ENCODE results near the gene GPR65. TPM values are rescaled to one million over a fixed set of nuclear protein-coding genes. Genes with fewer than 3 reads are reported as not detected.

Gene GPR65
- total and polyA plus RNA-seq, 4 donors: 2.1 to 8.1 (median 4.0) TPM

DNA sequence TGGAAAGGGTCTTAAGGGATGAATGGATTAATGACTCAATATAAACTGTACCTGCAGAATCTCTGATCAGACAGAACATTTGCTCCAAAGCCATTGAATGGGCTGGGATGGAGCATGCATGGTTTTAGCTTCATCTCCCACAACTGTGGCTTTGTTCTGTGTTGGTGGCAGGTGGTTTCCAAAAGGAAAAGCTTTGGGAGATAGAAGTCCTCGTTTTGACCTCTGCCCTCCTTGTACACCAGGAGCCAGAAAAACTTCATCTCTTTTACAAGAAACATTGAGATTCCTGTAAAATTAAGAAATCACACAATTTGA, 39.5 kb downstream of the GPR65 start:
- Histone ChIP-seq H3K9ac (ENCODE audit: insufficient read depth in 1 of 2, low read length in 2 of 2) (no peak overlapping the region), H3K36me3 (ENCODE audit: control insufficient read depth in 4 of 4, insufficient read depth in 4 of 4, low read length in 4 of 4) (no peaks in the 10 kb centered on the region), H3K9me3 (ENCODE audit: control insufficient read depth in 4 of 4, insufficient read depth in 3 of 4, low read length in 3 of 4) (no peaks in the 10 kb centered on the region), H3K4me3 (no peak overlapping the region), H3K4me1 (ENCODE audit: control insufficient read depth in 5 of 5, insufficient read depth in 5 of 5, low read length in 5 of 5) (no peaks in the 10 kb centered on the region), H3K27ac (ENCODE audit: low read depth in 1 of 2, low read length in 1 of 2) (no peak overlapping the region), H3K27me3 (ENCODE audit: control insufficient read depth in 3 of 3, insufficient read depth in 3 of 3, low read length in 2 of 3) (no peaks in the 10 kb centered on the region)
- 22 to 48% methylated on average over 1 of the region's 1 CpG for whole genome bisulfite sequencing, 2 donors
- TF ChIP-seq, protein P1, sequence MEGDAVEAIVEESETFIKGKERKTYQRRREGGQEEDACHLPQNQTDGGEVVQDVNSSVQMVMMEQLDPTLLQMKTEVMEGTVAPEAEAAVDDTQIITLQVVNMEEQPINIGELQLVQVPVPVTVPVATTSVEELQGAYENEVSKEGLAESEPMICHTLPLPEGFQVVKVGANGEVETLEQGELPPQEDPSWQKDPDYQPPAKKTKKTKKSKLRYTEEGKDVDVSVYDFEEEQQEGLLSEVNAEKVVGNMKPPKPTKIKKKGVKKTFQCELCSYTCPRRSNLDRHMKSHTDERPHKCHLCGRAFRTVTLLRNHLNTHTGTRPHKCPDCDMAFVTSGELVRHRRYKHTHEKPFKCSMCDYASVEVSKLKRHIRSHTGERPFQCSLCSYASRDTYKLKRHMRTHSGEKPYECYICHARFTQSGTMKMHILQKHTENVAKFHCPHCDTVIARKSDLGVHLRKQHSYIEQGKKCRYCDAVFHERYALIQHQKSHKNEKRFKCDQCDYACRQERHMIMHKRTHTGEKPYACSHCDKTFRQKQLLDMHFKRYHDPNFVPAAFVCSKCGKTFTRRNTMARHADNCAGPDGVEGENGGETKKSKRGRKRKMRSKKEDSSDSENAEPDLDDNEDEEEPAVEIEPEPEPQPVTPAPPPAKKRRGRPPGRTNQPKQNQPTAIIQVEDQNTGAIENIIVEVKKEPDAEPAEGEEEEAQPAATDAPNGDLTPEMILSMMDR (IDR thresholded peaks at IDR 0.05; ENCODE audit: control extremely low read depth, extremely low read depth): no peak
- ATAC-seq (ENCODE audit: insufficient read depth, low FRiP score) (no peak), DNase-seq (no peak)

DNA sequence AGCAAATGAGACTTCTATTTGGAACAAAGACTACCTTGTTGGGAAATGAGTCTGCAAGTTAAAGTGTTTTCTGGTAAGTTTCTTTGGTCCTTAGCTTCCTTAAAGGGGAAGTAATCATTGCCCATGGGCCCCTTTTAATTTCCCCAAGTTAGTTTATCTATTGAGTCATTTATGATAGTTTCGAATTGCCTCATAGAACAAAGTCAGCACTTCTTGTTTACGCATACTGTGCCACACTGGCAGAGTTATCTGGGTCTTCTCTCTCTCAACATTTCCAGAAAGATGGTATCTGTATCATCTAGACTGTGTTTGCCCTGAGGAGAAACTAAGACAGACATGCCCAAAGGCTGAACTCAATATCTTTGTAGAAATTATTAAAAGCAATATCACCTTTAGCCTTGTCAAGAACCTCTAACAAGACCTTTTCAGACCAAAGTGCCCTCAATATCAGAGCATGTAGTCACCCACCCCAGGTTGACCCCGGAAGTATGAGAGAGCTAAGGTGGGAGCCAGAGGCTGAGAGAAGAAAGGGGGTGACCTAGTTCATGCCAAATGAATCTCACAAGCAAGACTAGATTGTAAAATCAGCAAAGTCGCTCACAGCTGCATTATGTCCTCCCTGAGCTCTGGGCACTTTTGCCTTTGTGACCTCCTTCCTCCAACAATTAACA, 40.0 kb downstream of the GPR65 start:
- WGBS, 2 donors: 53 to 66% methylated on average over 4 of the region's 4 CpGs
- H3K36me3 ChIP-seq (ENCODE audit: control insufficient read depth in 4 of 4, insufficient read depth in 4 of 4, low read length in 4 of 4): no peaks in the 10 kb centered on the region
- no peak for ATAC-seq (ENCODE audit: insufficient read depth, low FRiP score)
- no peak for DNase-seq
- H3K27ac ChIP-seq (ENCODE audit: low read depth in 1 of 2, low read length in 1 of 2): no peak overlapping the region
- H3K9ac ChIP-seq (ENCODE audit: insufficient read depth in 1 of 2, low read length in 2 of 2): no peak overlapping the region
- TF ChIP-seq, protein P1 (IDR thresholded peaks at IDR 0.05; ENCODE audit: control extremely low read depth, extremely low read depth): no peak
- H3K9me3 ChIP-seq (ENCODE audit: control insufficient read depth in 4 of 4, insufficient read depth in 3 of 4, low read length in 3 of 4): no peaks in the 10 kb centered on the region
- no peak overlapping the region for H3K4me3 ChIP-seq
- H3K4me1 ChIP-seq (ENCODE audit: control insufficient read depth in 5 of 5, insufficient read depth in 5 of 5, low read length in 5 of 5): no peaks in the 10 kb centered on the region
- no peaks in the 10 kb centered on the region for H3K27me3 ChIP-seq (ENCODE audit: control insufficient read depth in 3 of 3, insufficient read depth in 3 of 3, low read length in 2 of 3)

DNA sequence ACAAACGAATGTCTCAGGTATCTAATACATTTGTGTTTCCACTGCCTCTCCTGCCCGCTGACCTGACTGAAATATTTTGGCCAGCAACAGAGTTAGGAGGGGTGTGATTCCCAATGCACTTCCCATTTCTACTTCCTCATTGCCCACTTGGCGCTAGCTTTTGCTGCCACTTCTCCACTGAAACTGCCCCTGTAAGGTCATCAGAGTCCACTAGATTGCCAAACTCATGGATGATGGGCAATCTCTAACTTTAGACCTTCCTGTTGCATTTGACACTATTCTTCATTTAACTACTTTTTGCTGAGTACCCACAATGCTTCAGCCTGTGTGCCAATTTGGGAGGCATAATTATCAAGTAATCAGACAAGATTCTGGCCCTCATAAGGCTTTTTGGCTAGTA, 40.8 kb downstream of the GPR65 start:
- 45 to 65% methylated on average over 3 of the region's 3 CpGs for WGBS, 2 donors

More for the DNA sequence above, 40.8 kb downstream of the GPR65 start:
- no peaks in the 10 kb centered on the region for H3K27me3 ChIP-seq (ENCODE audit: control insufficient read depth in 3 of 3, insufficient read depth in 3 of 3, low read length in 2 of 3)
- DNase-seq: peak in 1 of 3 donors; percentile 7
- H3K9ac ChIP-seq (ENCODE audit: insufficient read depth in 1 of 2, low read length in 2 of 2): no peak overlapping the region
- H3K27ac ChIP-seq (ENCODE audit: low read depth in 1 of 2, low read length in 1 of 2): no peak overlapping the region
- H3K36me3 ChIP-seq (ENCODE audit: control insufficient read depth in 4 of 4, insufficient read depth in 4 of 4, low read length in 4 of 4): no peaks in the 10 kb centered on the region
- H3K4me3 ChIP-seq: no peak overlapping the region
- H3K4me1 ChIP-seq (ENCODE audit: control insufficient read depth in 5 of 5, insufficient read depth in 5 of 5, low read length in 5 of 5): no peaks in the 10 kb centered on the region
- ATAC-seq (ENCODE audit: insufficient read depth, low FRiP score): peak; percentile 39
- no peaks in the 10 kb centered on the region for H3K9me3 ChIP-seq (ENCODE audit: control insufficient read depth in 4 of 4, insufficient read depth in 3 of 4, low read length in 3 of 4)
- TF ChIP-seq, protein P1 (IDR thresholded peaks at IDR 0.05; ENCODE audit: control extremely low read depth, extremely low read depth): no peak

Measured in lung (tissue), 12 donors.